IPS-NIHi11 (cell line): ENCODE results near the gene AQR.
A peak's percentile ranks its signal among the peaks of the same experiment; 100 is the strongest.
"Not testable (repeated sequence)": the region's sequence is repeated elsewhere in the genome, so short reads cannot be mapped to it uniquely, and the experiment has no call there.

Experiments
- DNase-seq: peaks from one replicate; pipeline ENCODE4 v3.0.0; 2012; ENCODE audit warnings: mixed read lengths, low spot score

The AQR gene

DNA sequence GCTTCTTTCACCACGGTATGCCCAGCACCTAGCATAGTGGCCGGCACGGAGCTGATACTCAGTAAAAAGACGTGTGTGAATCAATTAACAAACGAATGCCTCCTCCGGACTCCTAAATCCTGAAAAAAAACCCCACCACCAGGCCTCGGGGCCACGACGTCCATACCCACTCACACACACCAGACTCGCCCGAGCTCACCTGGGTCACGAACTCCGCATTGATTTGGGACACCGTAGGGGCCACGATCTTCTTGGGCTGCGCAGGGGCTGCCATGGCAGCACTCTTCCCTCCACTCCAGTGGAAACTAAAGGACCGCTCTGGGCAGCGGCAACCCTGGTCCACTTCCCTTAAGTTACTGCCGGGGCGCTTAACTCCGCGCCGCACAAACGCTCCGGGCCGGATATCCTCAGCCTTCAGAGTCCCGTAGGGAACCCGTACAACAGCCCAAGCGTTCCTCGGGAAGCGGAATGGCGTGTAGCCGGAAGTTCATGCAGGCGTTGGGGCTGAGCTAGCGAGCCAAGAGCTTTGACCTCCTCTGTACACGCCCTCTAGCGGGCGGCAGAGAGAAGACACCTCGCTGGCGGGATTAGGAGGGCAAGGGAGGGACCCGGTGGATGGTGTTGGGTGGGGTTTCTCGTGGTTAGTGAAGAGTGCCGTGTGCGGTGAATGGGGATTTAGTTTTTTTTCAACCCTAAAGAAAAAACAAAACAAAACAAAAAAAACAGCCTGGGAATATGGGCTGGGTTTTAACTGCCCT is at the start of gene AQR:
AQR (minus strand) TSS at position 403 of the 758 bp plus-strand sequence; CDS start at position 274, 129 bp downstream.
- DNase-seq: peak; percentile 92

DNA sequence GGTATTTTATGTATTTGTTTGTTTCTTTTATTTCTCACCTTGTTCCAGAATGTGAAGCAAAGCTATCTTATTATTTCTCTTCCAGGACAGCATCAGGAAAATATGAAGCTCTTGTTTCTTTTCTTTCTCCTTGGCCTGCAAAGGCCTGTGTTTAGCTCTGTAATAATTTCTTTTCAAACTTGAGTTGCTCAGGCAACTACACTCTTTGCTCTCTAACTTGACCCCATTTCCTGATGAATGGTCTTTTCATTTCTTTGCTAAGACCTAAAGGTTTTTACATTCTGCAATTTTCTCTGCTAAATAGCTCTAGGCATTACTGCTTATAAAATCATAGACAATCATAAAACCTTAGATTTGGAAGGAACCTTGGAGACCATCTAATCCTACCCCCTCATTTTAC is 44.7 kb upstream of the AQR start:
- DNase-seq: no peak

DNA sequence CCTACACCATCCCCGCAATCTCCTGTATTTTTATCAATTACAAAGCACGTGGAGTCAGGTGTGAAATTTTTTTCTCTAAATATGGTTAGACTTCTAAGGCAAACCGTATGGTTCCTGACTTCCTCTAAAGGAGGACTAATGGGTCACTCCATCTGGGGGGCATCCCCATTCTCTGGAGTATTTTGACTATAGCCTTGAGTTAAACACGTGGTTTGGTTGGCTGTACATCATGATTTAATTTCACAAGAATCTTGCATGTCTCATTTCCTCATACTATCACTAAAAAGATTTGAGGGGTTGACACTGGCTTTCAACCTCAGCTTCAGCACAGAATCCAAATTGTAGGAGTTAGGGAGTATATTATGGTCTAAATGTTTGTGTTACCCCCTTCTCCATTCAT is 43.8 kb upstream of the AQR start:
- DNase-seq: no peak

DNA sequence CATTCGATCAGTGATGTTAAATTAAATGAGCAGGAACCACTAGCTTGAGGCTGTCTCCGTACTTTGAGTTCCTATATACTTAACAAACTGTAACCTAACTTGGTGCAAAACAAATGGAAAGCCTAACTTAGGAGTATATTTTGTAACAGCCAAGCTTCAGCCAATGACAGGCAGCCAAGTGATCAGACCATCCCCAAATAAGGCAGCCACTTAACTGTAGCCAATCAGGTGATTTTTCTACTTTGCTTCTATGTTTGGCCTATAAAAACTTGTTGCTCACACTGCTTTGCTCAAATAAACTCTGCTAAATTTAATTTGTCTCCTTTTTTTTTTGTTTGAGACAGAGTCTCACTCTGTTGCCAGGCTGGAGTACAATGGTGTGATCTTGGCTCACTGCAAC is 37.9 kb upstream of the AQR start:
- no peak for DNase-seq

DNA sequence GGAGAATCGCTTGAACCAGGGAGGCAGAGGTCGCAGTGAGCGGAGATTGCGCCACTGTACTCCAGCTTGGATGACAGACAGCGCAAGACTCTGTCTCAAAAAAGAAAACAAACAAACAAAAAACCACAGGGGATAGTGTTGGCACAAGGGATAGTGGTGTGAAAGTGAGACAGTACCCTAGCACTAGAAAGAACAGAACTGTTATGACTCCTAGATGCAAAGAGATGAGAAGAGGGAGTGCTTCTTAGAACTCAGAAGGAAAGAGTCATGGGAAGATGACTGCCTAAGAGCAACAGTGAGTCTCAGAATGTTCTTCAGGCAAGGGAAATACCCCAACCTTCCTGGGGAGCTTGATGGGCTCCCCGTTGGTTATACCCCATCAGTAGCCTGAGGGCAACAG is 36.4 kb upstream of the AQR start:
- DNase-seq: no peak

DNA sequence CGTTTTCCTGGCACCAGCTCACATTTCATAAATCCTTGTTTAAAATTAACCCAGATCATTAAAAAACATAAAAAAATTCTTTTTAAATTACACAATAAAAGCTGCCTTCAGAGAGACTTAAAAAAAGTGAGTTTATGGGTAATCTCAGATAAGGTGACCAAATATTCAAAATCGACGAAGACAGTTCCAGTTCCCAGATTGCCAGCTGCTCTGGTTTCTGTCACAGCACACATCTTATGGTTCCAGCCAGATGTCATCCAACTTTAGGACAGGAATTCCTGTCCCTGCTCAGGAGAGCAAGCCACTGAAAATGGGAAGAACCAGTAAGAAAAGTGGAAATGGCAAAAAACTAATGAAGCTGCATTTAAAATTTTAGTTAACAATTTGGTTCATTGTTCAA is 34.4 kb upstream of the AQR start:
- DNase-seq: no peak

DNA sequence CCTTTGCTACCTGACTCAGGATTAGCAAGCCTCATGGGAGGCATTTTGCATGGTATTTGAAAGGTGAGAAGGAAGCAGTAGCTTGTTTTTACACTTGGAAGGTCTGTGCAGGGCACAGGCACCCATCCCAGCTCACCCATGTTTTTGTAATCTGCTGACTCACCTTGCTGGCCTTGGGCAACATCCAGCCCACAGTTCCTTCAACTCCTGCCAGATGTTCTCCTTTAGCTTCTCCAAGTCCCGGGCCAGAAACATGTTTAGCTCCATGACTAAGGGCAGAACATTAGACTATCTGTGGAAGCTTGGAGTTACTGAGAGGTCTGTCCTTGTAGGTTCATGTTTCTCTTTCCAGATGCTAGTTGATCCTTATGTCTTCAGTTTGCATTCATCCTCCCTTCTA is 31.0 kb upstream of the AQR start:
- no peak for DNase-seq

DNA sequence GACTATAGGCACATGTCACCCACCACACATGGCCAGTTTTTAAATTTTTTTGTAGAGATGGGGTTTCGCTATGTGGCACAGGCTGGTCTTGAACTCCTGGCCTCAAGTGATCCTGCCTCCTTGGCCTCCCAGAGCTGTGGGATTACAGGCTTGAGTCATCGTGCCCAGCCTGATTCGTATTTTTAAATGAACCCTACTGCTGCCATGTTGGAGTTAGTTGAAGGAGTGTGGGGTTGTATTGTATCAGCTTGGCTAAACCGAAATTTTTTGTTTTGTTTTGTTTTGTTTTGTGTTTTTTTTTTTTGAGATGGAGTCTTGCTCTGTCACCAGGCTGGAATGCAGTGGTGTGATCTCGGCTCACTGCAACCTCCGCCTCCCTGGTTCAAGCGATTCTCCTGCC is 30.4 kb upstream of the AQR start:
- no peak for DNase-seq

DNA sequence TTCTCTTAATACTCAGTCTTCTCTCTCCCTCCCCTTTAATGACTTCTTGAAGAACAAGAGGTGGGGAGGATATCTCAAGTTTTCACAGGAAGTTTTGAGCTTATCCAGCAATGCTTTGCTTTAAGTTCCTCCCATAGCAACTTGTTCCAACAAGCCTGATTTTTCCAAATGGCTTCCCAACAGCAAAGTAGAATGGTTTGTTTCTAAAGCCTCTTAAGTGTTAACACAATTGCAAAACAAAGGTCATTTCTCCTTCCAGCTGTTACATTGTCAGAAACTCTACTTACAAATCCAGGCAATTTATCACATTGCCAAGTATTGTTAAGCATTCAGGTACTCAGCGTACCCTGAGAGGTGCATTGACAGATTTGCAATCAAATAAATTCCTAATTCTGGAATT is 25.4 kb upstream of the AQR start:
- DNase-seq: no peak

DNA sequence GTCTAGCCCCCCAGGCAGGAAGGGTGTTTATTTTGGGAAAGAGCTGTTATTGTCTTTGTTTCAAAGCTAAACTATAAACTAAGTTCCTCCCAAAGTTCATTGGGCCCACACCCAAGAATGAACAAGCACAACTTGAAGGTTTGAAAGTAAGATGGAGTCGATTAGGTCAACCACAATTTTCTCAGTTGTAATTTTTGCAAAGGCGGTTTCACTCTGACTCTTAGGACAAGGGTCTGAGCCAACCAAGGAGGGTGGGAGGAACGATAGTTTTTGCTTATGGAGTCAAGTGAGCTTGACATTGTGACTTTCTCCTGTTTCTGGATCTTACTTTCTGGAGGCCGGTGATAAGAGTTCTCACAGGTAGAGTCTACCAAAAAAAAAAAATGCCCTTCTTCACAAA is 24.3 kb upstream of the AQR start:
- no peak for DNase-seq

DNA sequence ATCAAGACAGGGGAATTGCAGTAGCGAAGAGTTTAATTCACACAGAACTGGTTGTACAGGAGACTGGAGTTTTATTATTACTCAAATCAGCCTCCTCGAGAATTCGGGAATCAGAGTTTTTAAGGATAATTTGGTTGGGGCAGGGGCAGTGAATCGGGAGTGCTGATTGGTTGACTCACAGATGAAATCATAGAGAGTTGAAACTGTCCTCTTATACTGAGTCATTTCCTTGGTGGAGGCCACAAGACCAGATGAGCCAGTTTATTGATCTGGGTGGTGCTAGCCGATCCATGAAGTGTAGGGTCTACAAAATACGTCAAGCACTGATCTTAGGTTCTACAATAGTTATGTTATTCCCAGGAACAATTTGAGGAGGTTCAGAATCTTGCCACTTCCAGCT is 23.9 kb upstream of the AQR start:
- no peak for DNase-seq

DNA sequence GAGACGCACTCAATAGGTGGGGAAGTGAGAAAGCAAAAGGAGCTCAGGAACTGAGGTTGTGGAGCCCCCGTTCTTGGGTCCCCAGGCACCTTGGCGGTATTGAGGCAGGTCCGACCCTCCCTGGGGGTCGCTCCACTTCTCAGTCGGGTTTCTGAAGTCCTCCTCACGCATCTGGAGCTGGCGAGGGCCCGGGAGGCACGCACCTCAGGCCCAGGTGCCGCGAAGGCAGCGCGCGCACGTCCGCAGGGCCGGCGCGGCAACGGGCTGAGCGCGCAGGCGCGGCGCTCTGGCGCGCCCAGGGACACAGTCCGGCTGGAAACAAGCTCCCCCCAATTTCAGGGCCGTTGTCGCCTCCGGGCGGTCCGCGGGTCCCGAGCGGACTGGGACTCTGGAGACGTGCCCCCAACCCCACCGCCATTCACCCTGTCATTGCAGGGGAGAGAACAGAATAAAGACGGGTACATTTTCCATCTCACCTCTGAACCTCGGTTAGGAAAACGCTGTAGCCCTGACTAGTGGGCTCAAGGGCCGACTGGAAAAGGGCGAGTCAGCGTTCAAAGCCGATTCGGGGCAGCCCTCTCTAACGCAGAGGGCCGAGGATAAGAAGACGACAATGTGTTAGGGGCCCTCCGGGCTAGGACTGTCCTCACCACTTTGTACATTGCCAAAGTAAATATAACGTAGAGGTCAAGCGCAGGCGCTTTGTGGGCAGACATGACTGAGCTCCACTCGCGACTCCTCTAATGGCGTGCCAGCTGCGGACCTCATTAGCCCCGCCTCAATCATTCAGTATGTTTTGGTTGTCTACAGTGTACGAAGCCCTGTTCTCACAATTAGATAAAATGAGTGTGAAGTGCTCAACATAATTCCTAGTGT is 18.7 kb upstream of the AQR start, which contains the start of gene ZNF770:
ZNF770 (minus strand) TSS at position 261 of the 876 bp plus-strand sequence. CDS start 4,853 bp downstream, outside the sequence.
- peak; percentile 92 for DNase-seq

DNA sequence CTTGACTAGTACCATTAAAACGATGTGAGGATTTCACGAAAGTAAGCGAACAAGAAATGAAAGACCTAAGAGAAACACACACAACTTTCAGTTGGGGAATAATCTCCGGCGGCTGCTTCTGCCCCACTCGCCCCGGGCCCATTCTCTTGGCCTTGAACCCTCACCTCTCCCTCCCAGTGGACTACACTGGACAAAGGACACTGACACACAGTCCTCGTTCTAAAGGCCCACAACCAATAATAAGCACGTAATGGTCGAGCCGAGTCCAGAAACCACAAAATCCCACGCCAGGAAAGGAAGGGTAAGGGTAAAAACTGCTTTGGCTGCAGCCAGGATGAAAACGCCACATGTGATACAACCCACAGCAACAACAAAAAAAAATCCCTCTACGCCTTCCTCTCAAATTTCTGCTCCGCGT is 18.1 kb upstream of the AQR start:
- no peak for DNase-seq

DNA sequence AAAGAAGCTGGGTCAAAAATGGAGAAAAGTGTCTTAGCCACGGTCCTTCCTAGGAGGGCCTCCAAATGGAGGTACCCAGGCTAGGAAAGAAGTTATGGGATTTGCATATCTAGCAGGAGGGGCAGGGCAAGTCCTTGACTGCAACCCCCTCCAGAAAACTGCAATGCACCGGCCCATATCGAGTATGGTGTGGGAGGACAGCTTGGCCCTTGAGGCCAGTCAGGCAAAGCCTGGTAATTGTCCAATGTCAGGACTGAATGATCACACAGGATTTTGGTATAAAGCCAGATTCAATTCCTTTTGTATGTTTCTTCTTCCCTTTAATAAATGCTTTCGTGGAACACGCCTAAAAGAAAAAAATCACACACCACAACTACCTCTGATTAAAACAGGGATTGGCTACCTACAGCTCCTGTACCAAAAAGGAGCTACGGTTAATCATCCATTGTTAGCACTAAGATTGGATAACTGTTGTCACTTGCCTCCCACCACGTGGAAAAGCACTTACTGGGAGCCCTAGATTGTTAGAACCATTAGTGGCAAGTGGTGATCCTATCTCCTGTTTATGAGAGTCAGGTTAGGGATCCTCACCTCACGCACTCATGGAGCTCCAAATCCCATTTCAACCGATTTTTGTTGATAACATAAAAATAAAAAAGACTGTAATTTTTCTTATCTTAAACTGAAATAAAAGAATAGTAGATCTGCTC is 17.4 kb upstream of the AQR start:
- no peak for DNase-seq

DNA sequence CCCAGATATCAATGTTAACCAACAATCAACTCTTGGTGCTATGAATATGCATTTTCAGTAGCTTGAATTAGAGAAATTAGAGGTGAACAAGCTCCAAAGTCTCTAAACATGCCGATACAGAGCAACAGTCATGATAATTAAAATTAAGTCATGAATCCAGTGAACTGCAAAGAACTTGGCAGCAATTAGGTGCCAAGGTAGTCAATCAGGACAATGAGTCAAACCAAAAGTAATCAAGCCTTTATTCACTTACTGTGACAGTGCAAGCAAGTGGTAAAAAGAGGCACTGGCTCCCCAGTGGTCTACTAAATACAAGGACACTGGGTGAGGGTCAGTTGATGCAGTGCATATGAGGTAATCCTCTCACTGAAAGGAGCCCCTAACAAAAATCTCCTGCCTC is 16.8 kb upstream of the AQR start:
- DNase-seq: no peak

DNA sequence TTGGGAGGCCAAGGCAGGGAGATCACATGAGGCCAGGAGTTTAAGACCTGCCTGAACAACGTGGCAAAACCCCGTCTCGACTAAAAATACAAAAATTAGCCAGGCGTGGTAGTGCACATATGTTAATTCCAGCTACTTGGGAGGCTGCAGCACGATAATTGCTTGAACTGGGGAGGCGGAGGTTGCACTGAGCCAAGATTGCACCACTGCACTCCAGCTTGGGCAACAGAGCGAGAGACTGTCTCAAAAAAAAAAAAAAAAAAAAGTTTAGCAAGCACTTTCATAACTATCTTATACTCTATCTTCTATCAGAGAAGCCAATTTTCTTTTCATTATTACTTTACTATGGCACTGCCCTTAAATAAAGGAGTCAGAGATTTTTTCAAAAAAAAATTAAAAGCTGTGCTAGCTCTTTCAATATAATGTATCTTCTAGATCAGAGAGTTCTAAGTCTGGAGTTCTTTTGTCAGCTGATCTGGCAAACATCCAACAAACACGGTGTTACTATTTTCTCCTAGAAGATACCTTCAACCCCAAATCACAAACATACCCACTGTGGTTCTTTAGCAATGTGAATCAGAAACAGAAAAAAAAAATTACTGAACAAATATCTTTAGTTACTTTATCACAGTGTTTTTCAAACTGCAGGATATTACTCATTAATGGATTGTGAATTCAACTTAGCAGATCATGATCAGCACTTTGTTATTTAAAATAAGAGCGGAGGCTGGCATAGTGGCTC is 15.5 kb upstream of the AQR start:
- no peak for DNase-seq

DNA sequence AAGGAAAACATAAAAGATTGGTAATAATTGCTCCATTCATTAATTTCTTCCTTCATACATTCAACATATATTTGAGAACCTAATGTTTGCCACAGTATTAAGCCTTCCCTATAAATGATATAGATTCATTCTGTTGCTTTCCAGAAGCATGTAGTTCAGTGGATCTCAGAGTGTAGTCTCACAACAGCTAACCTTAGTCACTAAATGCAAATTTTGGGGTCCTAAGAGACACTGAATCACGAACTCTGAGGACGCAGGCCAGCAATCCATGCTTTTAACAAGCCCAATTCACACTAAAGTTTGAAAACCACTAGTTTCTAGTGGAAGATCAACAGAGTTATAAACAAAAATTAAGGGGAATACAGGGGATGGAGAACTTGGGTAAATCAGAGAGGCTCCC is 7.2 kb upstream of the AQR start:
- no peak for DNase-seq

DNA sequence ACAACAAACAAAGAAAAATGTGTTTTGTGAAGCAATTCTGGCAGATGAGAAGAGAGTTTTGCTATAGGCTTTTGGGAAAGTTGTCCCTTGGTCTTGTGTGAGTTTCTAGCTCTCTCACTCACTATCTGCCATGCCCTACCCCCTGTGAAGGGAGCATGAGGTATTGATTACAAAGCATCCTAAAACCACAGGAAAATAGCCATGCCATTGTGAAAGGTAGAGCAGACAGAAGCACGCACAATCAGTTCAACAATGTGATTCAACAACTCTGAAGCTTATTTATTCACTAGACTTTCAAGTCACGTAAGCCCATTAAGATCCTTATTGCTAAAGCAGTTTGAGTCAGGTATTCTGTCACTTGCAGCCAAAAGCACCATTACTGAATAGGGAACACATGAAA is 6.5 kb upstream of the AQR start:
- no peak for DNase-seq

DNA sequence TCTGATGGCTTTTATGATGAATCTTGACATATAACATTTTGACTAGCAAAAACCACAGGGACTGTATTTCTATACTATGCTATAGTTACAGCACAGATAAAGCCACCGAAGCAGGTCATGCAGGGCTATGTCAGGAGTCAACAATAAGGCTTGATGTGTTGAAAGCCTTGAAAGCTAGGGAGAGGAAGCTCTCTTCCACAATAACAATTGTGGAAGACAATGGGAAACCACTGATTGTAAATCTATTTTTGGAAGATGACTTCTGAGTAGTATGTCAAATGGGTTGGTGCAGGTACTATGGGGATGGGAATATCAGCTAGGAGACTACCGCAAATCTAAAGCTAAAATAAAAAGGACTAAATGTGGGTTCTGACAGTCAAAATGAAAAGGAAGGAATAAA is 4.0 kb upstream of the AQR start:
- DNase-seq: no peak

DNA sequence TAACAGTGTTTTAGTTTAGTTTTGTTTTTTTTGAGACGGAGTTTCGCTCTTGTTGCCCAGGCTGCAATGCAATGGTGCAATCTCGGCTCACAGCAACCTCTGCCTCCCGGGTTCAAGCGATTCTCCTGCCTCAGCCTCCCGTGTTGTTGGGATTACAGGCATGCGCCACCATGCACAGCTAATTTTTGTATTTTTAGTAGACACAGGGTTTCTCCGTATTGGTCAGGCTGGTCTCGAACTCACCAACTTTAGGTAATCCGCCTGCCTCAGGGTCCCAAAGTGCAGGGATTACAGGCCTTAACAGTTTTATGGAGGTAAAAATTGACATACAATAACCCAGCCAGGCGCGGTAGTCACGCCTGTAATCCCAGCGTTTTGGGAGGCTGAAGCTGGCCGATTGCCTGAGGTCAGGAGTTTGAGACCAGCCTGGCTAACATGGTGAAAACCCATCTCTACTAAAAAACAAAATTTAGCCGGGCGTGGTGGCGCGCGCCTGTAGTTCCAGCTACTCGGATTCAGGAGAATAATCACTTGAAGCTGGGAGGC is 629 bp upstream of the AQR start:
- not testable (repeated sequence) for DNase-seq

DNA sequence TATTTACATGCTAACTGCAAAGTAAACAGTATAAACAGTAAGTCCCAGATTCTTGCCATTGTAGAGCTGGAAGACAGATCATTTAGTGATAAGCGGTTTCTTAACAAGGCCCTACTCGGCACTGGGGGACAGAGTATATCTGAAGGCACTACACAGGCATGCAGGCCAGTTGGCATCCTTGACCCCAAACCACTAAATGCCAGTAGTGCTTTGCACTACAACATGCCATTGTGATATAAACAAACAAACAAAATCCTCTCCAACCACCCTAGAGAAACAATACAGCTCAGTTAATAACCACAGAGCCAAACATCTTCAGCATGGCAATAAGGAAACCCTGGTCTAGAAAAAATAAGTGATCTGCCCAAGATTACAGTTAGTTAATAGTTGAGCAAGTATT is 5.3 kb downstream of the AQR start:
- DNase-seq: no peak

DNA sequence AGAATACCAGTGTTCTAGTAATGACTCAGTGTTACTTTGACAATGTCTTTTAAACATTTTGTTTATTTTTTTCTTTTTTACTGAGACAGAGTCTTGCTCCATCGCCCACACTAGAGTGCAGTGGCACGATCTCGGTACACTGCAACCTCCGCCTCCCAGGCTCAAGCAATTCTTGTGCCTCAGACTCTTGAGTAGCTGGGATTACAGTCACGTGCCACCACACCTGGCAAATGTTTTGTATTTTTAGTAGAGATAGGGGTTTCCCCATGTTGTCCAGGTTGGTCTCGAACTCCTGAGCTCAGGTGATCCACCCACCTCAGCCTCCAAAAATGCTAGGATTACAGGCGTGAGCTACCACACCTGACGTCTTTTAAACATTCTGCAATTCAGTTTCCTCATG is 15.7 kb downstream of the AQR start:
- no peak for DNase-seq
